Sigmoid colon (tissue), 7 donors: ENCODE measurements around the gene ANO4. TPM values are rescaled to one million over a fixed set of nuclear protein-coding genes. Genes with fewer than 3 reads are reported as not detected.
"Not testable (repeated sequence)": the region's sequence is repeated elsewhere in the genome, so short reads cannot be mapped to it uniquely, and the experiment has no call there.

ENCODE experiments used
- DNase-seq: peaks from one replicate; pipeline ENCODE4 v3.0.0-alpha.2; 2019
- H3K27ac ChIP-seq, 4 donors: fragments of 200-600 bp; sonication (generic); one replicate each; pipeline ENCODE4 v1.5.1; 2016 to 2019; ENCODE audit warnings: mild to moderate bottlenecking in 1 of 4
- H3K27me3 ChIP-seq, 3 donors: fragments of 200-600 bp; sonication (generic); one replicate each; pipeline ENCODE4 v1.5.1; 2019; ENCODE audit warnings: mild to moderate bottlenecking in 1 of 3
- H3K36me3 ChIP-seq, 4 donors: fragments of 200-600 bp; sonication (generic); one replicate each; pipeline ENCODE4 v1.5.1; 2016 to 2019
- H3K4me1 ChIP-seq, 4 donors: fragments of 200-600 bp; sonication (generic); one replicate each; pipeline ENCODE4 v1.5.1; 2017 to 2019
- H3K4me3 ChIP-seq, 4 donors: fragments of 200-600 bp; sonication (generic); one replicate each; pipeline ENCODE4 v1.5.1; 2017 to 2019; ENCODE audit warnings: mild to moderate bottlenecking in 2 of 4, moderate library complexity in 1 of 4
- H3K9me3 ChIP-seq, 4 donors: fragments of 200-600 bp in 3 of 4; sonication (generic) in 3 of 4; one replicate each; pipeline versions ENCODE4 v1.5.1 to v1.6.1; 2013 to 2019
- CTCF ChIP-seq, 4 experiments: fragments of 450-650 bp in 3 of 4; fragments of 200-600 bp in 1 of 4; IDR thresholded peaks; one replicate each; pipeline ENCODE4 v1.5.1; 2016 to 2019; ENCODE audit warnings: antibody characterized with exemption in 4 of 4, mild to moderate bottlenecking in 3 of 4, moderate library complexity in 2 of 4
- EP300 ChIP-seq, 4 donors: sonication (generic); formaldehyde crosslinking; IDR thresholded peaks; one replicate each; pipeline ENCODE4 v1.6.1; 2017; ENCODE audit warnings: antibody characterized with exemption in 4 of 4
- POLR2A ChIP-seq, 2 donors: fragments of 450-650 bp; IDR thresholded peaks; one replicate each; pipeline ENCODE4 v1.6.1; 2016; ENCODE audit warnings: antibody characterized with exemption in 2 of 2, mild to moderate bottlenecking in 2 of 2, moderate library complexity in 2 of 2
- POLR2AphosphoS5 ChIP-seq, 4 donors: sonication (generic); formaldehyde crosslinking; IDR thresholded peaks; one replicate each; pipeline ENCODE4 v1.6.1; 2017; ENCODE audit warnings: antibody characterized with exemption in 4 of 4
- WGBS, 2 donors: extraction: QIAGEN DNeasy Blood & Tissue Kit; methylation state at CpG; one replicate each; pipeline ENCODE4 v1.1.7; 2013; 5-methylcytosine and 5-hydroxymethylcytosine counted together
- intact Hi-C: fragments of 100-400 bp; cut with DNase I; formaldehyde crosslinking; loops from one replicate; pipeline ENCODE4 v1.15.1; 2023
- polyA plus RNA-seq, 3 donors: library from polyadenylated mRNA; stranded (reverse); fragments of 200-250 nt; gene quantifications; one replicate each; pipeline ENCODE4 v1.2.3, GENCODE V29; 2013
- total RNA-seq, 4 donors: library from RNA; depleted of rRNA; stranded (reverse); fragments of >200 nt; gene quantifications; one replicate each; pipeline ENCODE4 v1.1.0, GENCODE V29; 2016
- donor health status: healthy with polysubstance abuse.
- donor health status: Bipolar disorder and iron deficiency.
- donor health status: healthy.

The ANO4 gene
- total and polyA plus RNA-seq, 7 donors: 0.09 to 3.3 (median 0.41) TPM; not detected in 2

DNA sequence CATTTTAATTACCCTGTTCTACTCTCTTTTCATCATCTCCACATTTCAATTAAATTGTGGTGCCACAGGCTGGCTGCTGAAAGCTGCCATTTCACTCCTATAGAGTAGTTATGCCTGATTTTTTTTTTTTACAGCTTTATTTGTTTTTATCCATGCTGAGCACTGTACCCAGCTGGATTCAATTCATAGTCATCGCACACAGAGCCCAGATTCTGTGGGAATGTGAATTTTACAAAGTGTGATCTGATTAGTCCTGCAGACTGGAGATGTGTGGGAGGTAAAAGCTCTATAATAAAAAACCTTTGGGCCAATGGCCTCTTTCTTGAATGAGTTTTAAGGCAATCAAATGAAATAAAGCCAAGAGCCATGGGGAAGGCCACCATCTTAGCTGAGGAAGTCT lies 190.2 kb downstream of the ANO4 start:
- Histone ChIP-seq H3K4me1 (peaks cover 0 to 13% (median 4%) of the 10 kb centered on the region in 4 donors), H3K27ac (no peak overlapping the region), H3K36me3 (no peaks in the 10 kb centered on the region), H3K4me3 (no peak overlapping the region), H3K9me3 (no peaks in the 10 kb centered on the region), H3K27me3 (no peaks in the 10 kb centered on the region)
- TF ChIP-seq POLR2A (IDR thresholded peaks at IDR 0.05) (no peak), POLR2AphosphoS5 (IDR thresholded peaks at IDR 0.05) (no peak), EP300 (IDR thresholded peaks at IDR 0.05) (no peak), CTCF (IDR thresholded peaks at IDR 0.05) (no peak)
- DNase-seq: no peak
- WGBS, 2 donors: 89 to 97% methylated on average over 1 of the region's 1 CpG
- intact Hi-C loops: loop anchor here (1.0 kb wide), 1 partner anchor 17 kb away; no protein-coding TSS in a partner anchor

GRCh38 chr12:100986595-100987547 lies 192.3 kb downstream of the ANO4 start:
- no peaks in the 10 kb centered on the region for H3K27me3 ChIP-seq
- H3K36me3 ChIP-seq: no peaks in the 10 kb centered on the region
- intact Hi-C loops: no loop called here
- H3K4me3 ChIP-seq: no peak overlapping the region
- no peak for DNase-seq
- H3K27ac ChIP-seq: no peak overlapping the region
- 67 to 69% methylated on average over 8 of the region's 8 CpGs for WGBS, 2 donors
- TF ChIP-seq POLR2A (IDR thresholded peaks at IDR 0.05): no peak
- no peak for TF ChIP-seq EP300 (IDR thresholded peaks at IDR 0.05)
- TF ChIP-seq CTCF (IDR thresholded peaks at IDR 0.05): no peak
- TF ChIP-seq POLR2AphosphoS5 (IDR thresholded peaks at IDR 0.05): no peak
- H3K4me1 ChIP-seq: peaks cover 0 to 13% (median 4%) of the 10 kb centered on the region in 4 donors
- H3K9me3 ChIP-seq: no peaks in the 10 kb centered on the region

DNA sequence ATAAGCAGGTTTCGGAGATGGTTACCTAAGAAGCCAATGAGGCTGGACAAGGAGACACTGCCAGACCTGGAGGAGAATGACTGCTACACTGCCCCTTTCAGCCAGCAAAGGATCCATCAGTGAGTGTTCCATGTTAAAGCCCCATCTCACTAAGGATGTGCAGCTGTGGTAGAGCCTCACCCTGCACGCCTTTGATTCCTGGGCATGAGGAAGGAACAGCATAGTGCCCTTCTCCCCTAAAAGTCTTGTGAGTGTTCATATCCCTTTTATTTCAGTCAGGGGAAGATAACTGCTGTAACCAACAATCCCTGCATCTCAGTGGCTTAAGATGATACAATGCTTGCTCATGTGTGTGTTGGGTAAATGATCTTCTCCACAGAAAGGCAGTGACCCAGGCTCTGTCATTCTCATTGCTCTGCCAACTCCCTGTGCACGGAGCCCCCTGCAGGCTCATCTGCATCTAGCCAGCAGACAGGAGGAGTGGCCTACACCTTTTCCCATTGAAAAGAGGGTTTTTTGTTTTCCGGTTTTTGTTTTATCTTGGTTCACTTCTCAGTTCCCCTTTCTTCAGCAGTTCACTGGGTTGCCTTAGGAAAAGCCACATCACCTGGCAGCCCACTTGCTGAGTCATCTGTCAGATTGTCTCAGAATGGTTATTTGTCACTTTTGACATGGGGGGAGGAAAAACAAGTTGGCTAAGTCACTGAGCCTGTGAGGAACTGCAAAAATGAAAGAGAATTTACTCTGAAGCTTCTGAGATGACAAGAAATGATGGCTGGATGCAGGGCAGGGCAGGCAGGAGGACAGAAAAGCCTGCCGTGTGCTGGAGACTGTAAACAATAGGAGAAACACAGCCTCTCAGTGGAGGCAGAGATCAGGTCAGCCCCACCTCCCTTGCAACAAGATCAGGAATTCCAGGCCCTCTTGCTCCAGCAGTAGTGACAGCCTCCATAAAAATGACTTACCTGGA lies 193.3 kb downstream of the ANO4 start:
- Histone ChIP-seq H3K27me3 (no peaks in the 10 kb centered on the region), H3K9me3 (no peaks in the 10 kb centered on the region), H3K27ac (no peak overlapping the region), H3K4me3 (no peak overlapping the region), H3K36me3 (no peaks in the 10 kb centered on the region), H3K4me1 (peaks cover 0 to 13% (median 4%) of the 10 kb centered on the region in 4 donors)
- no peak for DNase-seq
- WGBS, 2 donors: 39 to 43% methylated on average over 5 of the region's 5 CpGs
- intact Hi-C loops: no loop called here
- TF ChIP-seq POLR2A (IDR thresholded peaks at IDR 0.05) (no peak), CTCF (IDR thresholded peaks at IDR 0.05) (no peak), EP300 (IDR thresholded peaks at IDR 0.05) (no peak), POLR2AphosphoS5 (IDR thresholded peaks at IDR 0.05) (no peak)

GRCh38 chr12:100989509-100989908 lies 194.9 kb downstream of the ANO4 start:
- H3K36me3 ChIP-seq, DNase-seq, H3K27me3 ChIP-seq, H3K27ac ChIP-seq, H3K9me3 ChIP-seq, intact Hi-C loops, H3K4me3 ChIP-seq: not testable (repeated sequence)
- H3K4me1 ChIP-seq: peaks cover 0 to 13% (median 4%) of the 10 kb centered on the region in 4 donors

DNA sequence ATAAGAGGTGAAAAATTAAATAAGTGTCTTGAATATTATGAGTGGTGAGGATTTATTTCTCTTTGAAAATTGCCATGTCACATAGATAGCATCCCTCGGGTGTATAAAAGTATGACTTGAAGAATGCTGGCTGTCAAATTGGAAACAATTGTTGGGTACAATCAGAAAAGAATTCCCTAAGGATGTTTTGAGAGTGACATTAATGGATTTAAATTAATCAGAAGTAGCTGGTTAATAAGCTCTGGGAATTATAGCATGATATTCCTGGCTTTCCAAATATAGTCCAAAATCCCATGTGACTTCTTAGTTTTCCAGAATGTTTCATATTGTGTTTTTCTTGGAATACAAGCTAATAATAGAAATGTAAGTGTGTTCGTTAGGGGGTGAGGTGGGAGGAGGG lies 196.5 kb downstream of the ANO4 start:
- 73 to 81% methylated on average over 2 of the region's 2 CpGs for WGBS, 2 donors
- Histone ChIP-seq H3K27ac (no peak overlapping the region), H3K4me1 (peaks cover 0 to 13% (median 4%) of the 10 kb centered on the region in 4 donors), H3K27me3 (no peaks in the 10 kb centered on the region), H3K36me3 (no peaks in the 10 kb centered on the region), H3K4me3 (no peak overlapping the region), H3K9me3 (no peaks in the 10 kb centered on the region)
- intact Hi-C loops: no loop called here
- TF ChIP-seq POLR2A (IDR thresholded peaks at IDR 0.05) (no peak), CTCF (IDR thresholded peaks at IDR 0.05) (no peak), POLR2AphosphoS5 (IDR thresholded peaks at IDR 0.05) (no peak), EP300 (IDR thresholded peaks at IDR 0.05) (no peak)
- DNase-seq: no peak
